Retinal pigment epithelial cell (primary cell): ENCODE data around the gene NEMP2.

Source experiments
- DNase-seq: peaks from one replicate; pipeline ENCODE4 v3.0.0-alpha.2; 2010; ENCODE audit warnings: low read depth
- H3K4me3 ChIP-seq: 2 replicates; pipeline ENCODE4 v1.5.1; 2011; ENCODE audit warnings: mild to moderate bottlenecking, low read length, control low read depth, moderate library complexity
- TF ChIP-seq, protein P1 (sequence below): conservative IDR thresholded peaks from 2 replicates; pipeline ENCODE4 v1.5.1; 2011; ENCODE audit warnings: low read depth, low read length, control low read depth, inconsistent platforms

The NEMP2 gene

DNA sequence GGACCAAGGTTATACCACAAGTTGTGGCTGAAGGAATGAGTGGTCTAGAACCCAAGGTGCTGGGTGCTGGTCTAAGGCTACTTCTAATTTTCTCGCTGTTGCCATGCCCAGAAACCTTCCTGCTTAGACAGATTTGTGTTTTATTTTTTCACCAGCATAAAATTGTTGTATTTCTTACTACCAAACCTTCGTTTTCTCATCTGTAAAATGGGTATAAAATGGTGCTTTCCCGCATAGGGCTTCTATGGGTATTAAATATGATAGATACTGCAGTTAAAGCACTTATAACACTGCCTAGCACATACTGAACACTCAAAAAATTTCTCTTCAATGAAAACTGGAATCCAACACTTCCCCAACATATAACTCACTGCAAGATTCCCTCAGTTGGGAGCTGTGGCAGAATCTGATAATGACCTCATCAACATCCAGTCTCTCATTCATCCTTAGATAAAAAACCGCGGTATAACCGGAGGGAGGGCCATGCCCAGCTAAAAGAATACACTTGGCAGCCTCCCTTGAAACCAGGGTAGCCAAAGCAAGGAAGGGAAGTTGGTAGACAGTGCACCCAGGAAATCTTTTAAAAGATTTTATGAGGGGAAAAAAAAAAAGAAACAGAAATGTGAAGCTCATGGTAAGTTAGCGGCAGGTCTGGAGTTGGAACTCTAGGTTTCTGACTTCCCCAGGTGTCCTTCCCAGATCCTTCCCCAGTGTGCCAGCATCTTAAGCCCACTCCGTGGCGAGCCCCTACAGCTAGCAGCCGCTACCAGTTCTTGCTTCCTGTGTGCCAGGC, 1.2 kb downstream of the NEMP2 start:
- peak overlapping the region; percentile 71 for H3K4me3 ChIP-seq
- TF ChIP-seq, protein P1, sequence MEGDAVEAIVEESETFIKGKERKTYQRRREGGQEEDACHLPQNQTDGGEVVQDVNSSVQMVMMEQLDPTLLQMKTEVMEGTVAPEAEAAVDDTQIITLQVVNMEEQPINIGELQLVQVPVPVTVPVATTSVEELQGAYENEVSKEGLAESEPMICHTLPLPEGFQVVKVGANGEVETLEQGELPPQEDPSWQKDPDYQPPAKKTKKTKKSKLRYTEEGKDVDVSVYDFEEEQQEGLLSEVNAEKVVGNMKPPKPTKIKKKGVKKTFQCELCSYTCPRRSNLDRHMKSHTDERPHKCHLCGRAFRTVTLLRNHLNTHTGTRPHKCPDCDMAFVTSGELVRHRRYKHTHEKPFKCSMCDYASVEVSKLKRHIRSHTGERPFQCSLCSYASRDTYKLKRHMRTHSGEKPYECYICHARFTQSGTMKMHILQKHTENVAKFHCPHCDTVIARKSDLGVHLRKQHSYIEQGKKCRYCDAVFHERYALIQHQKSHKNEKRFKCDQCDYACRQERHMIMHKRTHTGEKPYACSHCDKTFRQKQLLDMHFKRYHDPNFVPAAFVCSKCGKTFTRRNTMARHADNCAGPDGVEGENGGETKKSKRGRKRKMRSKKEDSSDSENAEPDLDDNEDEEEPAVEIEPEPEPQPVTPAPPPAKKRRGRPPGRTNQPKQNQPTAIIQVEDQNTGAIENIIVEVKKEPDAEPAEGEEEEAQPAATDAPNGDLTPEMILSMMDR: no peak
- DNase-seq: no peak

DNA sequence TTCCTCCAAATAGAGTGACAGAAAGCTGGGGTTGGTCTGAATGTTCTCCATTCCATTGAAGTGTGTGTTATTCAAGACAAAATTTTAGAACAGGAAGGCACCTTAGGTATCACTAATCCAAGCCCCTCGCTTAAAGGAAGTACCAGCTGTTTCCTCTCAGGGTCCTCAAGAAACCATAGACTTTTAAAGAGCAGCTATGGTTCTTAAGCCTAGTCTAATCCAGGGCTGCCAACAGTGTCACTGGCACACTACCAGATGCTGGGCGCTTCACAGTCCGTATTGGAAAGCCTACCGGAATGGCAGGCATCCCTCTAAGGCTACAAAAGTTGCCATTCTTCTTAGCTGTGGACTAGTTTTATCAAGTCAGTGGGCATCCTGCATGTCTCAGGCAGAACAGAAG, 1.9 kb downstream of the NEMP2 start:
- DNase-seq: no peak
- TF ChIP-seq, protein P1: no peak
- H3K4me3 ChIP-seq: no peak overlapping the region

DNA sequence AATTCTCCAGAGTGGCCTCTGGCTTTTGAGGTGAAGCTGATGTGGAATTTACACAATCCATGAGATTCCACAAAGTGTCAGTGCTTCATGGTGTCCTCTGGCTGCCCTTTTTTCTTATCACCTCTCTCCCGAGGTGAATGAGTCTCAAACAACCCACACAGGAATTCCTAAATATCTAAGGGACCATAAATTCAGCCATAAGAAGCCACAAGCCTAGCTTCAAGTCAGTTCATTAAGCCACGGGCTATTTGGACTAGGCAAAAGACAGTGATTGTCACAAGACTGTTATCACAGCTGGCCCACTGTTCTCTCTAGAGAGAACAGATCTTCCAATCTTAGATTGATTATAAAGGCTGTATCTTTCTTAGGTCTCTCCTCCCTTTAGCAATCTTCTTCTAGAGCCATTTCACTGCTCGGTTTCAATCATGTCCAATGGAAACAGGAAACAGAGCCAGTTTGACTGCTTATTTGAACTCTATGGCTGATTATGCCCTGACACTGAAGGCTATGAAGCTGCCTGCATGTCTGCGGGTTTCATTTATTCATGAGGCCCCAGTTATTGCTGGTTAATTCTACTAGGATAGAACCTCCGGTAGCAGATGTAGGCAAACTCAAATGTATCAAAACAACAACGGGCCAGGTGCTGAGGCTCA, 4.1 kb downstream of the NEMP2 start:
- TF ChIP-seq, protein P1: no peak
- H3K4me3 ChIP-seq: no peak overlapping the region
- DNase-seq: no peak

DNA sequence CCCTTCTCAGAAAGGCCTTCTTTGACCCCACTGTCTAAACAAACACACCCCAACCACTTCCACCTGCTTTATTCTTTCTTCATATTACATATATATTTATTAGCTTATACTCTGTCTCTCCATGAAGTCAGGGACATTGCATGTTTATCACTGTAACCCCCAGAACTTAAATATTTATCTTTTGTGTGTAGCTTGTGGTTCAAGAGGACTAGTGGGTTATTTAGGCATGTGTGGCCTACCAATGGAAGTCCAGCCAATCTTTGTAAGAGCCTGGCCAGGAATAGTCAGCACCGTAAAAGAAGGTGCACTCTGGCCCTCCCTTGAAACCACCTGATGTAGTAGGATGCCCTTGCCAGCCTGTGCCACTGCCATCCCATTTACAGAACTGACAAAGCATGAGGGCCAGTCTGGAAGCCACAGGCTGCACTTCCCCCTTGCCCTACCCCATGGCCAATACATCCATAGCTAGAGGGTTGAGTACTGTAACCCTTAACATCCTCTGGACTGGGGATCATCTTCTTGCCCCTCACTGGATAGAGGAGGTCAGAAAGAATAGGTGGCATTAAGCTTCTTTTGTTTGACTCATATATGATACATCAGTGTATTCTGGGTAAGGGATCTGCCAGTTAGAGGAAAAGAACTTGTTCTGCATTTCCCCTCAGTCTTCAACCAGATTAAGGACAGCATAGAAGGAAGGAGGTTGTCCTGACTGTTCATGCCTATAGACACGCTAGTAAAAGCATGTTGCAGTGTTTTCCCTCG, 4.9 kb downstream of the NEMP2 start:
- no peak for DNase-seq
- no peak overlapping the region for H3K4me3 ChIP-seq
- TF ChIP-seq, protein P1: no peak

DNA sequence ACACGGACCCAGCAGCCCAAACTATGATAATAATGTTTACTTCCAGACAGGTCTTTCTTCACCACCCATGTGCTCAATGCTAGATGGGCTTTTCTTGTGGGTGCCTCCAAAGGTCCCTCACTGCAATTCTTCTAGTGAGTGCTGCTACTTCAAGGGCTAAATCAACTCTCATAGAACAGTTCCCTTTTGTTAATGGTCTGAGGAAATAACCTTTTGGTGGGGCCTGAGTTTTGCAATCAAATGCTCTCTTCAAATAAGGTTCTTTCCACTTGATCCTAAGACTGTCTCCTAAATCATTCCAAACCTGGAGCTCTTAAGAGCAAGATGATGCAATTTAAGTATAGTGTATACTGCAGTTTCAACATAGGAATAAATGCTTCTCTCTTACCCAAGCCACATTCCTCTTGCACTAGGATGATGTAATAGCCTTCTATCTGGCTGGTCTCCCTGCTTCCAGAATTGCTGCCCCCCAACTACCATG, 6.0 kb downstream of the NEMP2 start:
- DNase-seq: no peak
- TF ChIP-seq, protein P1: no peak
- no peak overlapping the region for H3K4me3 ChIP-seq

DNA sequence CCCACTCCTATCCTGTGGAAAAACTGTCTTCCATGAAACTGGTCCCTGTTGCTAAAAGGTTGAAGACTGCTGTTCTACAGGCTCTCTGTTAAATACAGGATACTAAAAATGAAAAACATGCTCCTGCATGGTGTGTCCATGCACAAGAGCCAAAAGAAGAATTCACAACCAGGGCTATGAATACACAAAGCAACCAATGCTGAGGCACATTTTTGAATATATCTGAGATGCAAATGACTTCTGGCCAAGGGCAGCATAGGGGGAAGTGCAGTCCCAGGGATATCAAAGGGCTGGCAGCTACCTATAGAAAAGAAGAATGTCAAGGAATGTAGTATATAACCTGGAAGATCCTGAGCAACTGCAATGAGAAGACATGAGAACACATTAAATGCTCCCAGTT, 6.6 kb downstream of the NEMP2 start:
- DNase-seq: no peak
- H3K4me3 ChIP-seq: no peak overlapping the region
- TF ChIP-seq, protein P1: no peak
